ENCODE results near the gene IPO13. TPM values are rescaled to one million over a fixed set of nuclear protein-coding genes. Genes with fewer than 3 reads are reported as not detected.

IPO13 gene
- total and polyA plus RNA-seq, 3 donors from 2014 or later: 67.3 to 138 (median 77.0) TPM

GRCh38 chr1:43994071-43994470 is 47.3 kb downstream of the IPO13 start:
- no peaks in the 10 kb centered on the region for H3K9me3 ChIP-seq
- H3K27me3 ChIP-seq: no peaks in the 10 kb centered on the region
- DNase-seq: no peak
- H3K36me3 ChIP-seq (ENCODE audit: low read depth, missing control alignments): no peaks in the 10 kb centered on the region
- intact Hi-C loops (cut with DNase I; ENCODE audit: low total_unique reads): no loop called here
- H3K4me3 ChIP-seq: no peak overlapping the region
- no peak overlapping the region for H3K27ac ChIP-seq
- TF ChIP-seq, protein P1, sequence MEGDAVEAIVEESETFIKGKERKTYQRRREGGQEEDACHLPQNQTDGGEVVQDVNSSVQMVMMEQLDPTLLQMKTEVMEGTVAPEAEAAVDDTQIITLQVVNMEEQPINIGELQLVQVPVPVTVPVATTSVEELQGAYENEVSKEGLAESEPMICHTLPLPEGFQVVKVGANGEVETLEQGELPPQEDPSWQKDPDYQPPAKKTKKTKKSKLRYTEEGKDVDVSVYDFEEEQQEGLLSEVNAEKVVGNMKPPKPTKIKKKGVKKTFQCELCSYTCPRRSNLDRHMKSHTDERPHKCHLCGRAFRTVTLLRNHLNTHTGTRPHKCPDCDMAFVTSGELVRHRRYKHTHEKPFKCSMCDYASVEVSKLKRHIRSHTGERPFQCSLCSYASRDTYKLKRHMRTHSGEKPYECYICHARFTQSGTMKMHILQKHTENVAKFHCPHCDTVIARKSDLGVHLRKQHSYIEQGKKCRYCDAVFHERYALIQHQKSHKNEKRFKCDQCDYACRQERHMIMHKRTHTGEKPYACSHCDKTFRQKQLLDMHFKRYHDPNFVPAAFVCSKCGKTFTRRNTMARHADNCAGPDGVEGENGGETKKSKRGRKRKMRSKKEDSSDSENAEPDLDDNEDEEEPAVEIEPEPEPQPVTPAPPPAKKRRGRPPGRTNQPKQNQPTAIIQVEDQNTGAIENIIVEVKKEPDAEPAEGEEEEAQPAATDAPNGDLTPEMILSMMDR (IDR thresholded peaks at IDR 0.05): no peak
- no peak for TF ChIP-seq POLR2A (IDR thresholded peaks at IDR 0.05)
- peaks cover 13% of the 10 kb centered on the region for H3K4me1 ChIP-seq
- WGBS, 2 donors: 95 to 97% methylated on average over 7 of the region's 7 CpGs

- no peak for TF ChIP-seq POLR2A (IDR thresholded peaks at IDR 0.05)
- TF ChIP-seq, protein P1 (IDR thresholded peaks at IDR 0.05): peak in 1 of 3 experiments; percentile 9
- WGBS, 2 donors: 71 to 85% methylated on average over 8 to 15 of the region's 15 CpGs
- intact Hi-C loops (cut with DNase I; ENCODE audit: low total_unique reads): no loop called here
- Histone ChIP-seq H3K36me3 (ENCODE audit: low read depth, missing control alignments) (no peaks in the 10 kb centered on the region), H3K9me3 (no peaks in the 10 kb centered on the region), H3K4me3 (no peak overlapping the region), H3K4me1 (peaks cover 18% of the 10 kb centered on the region), H3K27me3 (no peaks in the 10 kb centered on the region), H3K27ac (no peak overlapping the region)
- no peak for DNase-seq
These were observed 48.3 kb downstream of the IPO13 start for GRCh38 chr1:43994794-43995790.

DNA sequence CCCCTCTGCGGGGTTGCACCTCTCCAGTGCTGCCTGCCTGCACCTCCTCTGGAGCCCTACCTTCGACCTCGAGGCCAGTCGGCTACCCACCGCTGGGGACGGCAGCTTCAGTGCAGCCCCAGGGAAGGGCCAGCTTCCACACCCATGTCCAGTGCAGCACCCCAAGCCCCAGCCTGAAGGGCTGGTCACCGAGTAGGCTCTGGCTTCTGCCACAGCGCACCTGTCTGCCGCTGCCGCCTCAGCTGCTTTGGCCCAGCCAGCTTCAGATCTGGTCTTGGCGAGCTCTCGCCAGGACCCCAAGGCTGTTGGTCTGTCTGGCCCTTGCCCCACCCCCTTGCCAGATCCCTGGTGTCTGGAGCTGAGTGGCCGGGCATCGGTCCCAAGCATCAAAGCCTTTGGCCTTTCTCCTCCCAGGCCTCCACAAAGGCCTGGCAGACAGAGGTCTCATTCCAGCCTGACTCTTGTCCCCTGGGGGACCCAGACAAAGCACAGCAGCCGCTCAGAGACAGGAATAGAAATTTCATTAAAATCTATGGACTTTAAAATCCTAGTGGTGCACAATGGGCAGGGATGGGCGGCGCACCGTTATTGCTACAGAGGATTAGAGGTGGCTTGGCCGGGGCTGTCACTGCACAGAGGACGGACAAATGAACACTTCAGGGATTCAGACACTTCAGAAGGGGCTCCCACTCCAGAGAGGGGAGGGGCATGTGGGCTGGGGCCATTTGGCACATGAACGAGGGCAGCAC is 49.4 kb downstream of the IPO13 start:
- intact Hi-C loops (cut with DNase I; ENCODE audit: low total_unique reads): no loop called here
- Histone ChIP-seq H3K27ac (no peak overlapping the region), H3K27me3 (no peaks in the 10 kb centered on the region), H3K9me3 (no peaks in the 10 kb centered on the region), H3K4me1 (peaks cover 13% of the 10 kb centered on the region), H3K36me3 (ENCODE audit: low read depth, missing control alignments) (no peaks in the 10 kb centered on the region), H3K4me3 (no peak overlapping the region)
- 87 to 90% methylated on average over 13 to 21 of the region's 21 CpGs for WGBS, 2 donors
- DNase-seq: no peak
- TF ChIP-seq, protein P1 (IDR thresholded peaks at IDR 0.05): no peak
- no peak for TF ChIP-seq POLR2A (IDR thresholded peaks at IDR 0.05)

- H3K27me3 ChIP-seq: no peaks in the 10 kb centered on the region
- intact Hi-C loops (cut with DNase I; ENCODE audit: low total_unique reads): no loop called here
- H3K9me3 ChIP-seq: no peaks in the 10 kb centered on the region
- TF ChIP-seq, protein P1 (IDR thresholded peaks at IDR 0.05): no peak
- TF ChIP-seq POLR2A (IDR thresholded peaks at IDR 0.05): no peak
- WGBS, 2 donors: 67 to 69% methylated on average over 6 of the region's 6 CpGs
- H3K27ac ChIP-seq: no peak overlapping the region
- H3K4me1 ChIP-seq: peaks cover 13% of the 10 kb centered on the region
- no peak overlapping the region for H3K4me3 ChIP-seq
- DNase-seq: no peak
- H3K36me3 ChIP-seq (ENCODE audit: low read depth, missing control alignments): no peaks in the 10 kb centered on the region
These were observed 50.0 kb downstream of the IPO13 start for GRCh38 chr1:43996733-43997115.
